Stimulated activated CD8-positive, alpha-beta memory T cell treated with anti-CD3 and anti-CD28 coated beads, Interleukin-2, amount 100 ng/mL, for 48 hours (primary cell): Measurements from ENCODE around the gene SLC25A39.
"Not testable (repeated sequence)": the region's sequence is repeated elsewhere in the genome, so short reads cannot be mapped to it uniquely, and the experiment has no call there.

Experiments used
- DNase-seq, 2 donors: peaks; one replicate each; pipeline ENCODE4 v3.0.0-alpha.2; 2020; ENCODE audit warnings: low read depth in 2 of 2

The SLC25A39 gene

GRCh38 chr17:44335564-44335963, 10.9 kb upstream of the SLC25A39 start:
- DNase-seq = no peak

- DNase-seq = no peak
Observed at GRCh38 chr17:44334727-44335126, 10.1 kb upstream of the SLC25A39 start.

GRCh38 chr17:44334315-44334714, 9.7 kb upstream of the SLC25A39 start:
- no peak for DNase-seq

- no peak for DNase-seq
Observed at GRCh38 chr17:44333371-44333770, 8.7 kb upstream of the SLC25A39 start.

- DNase-seq = peak in 1 of 2 donors; percentile 48
Observed at GRCh38 chr17:44331249-44331760, 6.7 kb upstream of the SLC25A39 start.

GRCh38 chr17:44330263-44330662, 5.6 kb upstream of the SLC25A39 start:
- not testable (repeated sequence) for DNase-seq

GRCh38 chr17:44329516-44329915, 4.9 kb upstream of the SLC25A39 start:
- not testable (repeated sequence) for DNase-seq

- no peak for DNase-seq
Observed at GRCh38 chr17:44327715-44328449, 3.3 kb upstream of the SLC25A39 start.

GRCh38 chr17:44326861-44327444, 2.3 kb upstream of the SLC25A39 start:
- peak; percentile 85 to 87 for DNase-seq

GRCh38 chr17:44324092-44324570, 492 bp downstream of the SLC25A39 start:
- DNase-seq = no peak

- no peak for DNase-seq
Observed at GRCh38 chr17:44323359-44324091, 1.1 kb downstream of the SLC25A39 start.

GRCh38 chr17:44322236-44322895, 2.3 kb downstream of the SLC25A39 start:
- DNase-seq = no peak

- no peak for DNase-seq
Observed at GRCh38 chr17:44321246-44322120, 3.1 kb downstream of the SLC25A39 start.

- no peak for DNase-seq
Observed at GRCh38 chr17:44320066-44320465, 4.6 kb downstream of the SLC25A39 start.

- DNase-seq = no peak
Observed at GRCh38 chr17:44318077-44318892, 6.3 kb downstream of the SLC25A39 start.

- DNase-seq = no peak
Observed at GRCh38 chr17:44317545-44317944, 7.1 kb downstream of the SLC25A39 start.

- no peak for DNase-seq
Observed at GRCh38 chr17:44315760-44316731, 8.6 kb downstream of the SLC25A39 start.

GRCh38 chr17:44314869-44315661, 9.6 kb downstream of the SLC25A39 start:
- peak in 1 of 2 donors; percentile 41 for DNase-seq
